ENCODE results near the gene TMEM150C.

- no peak for TF ChIP-seq CTCF (IDR thresholded peaks at IDR 0.05)
- TF ChIP-seq POLR2A (IDR thresholded peaks at IDR 0.05): no peak
Measured at GRCh38 chr4:82569076-82569475, 7.3 kb upstream of the TMEM150C start.

All from right lobe of liver (tissue), 4 donors.